Activated naive CD8-positive, alpha-beta T cell treated with anti-CD3 and anti-CD28 coated beads, Interleukin-2, amount 10 ng/mL, durations not matched to agents 7 days and 5 days (primary cell): ENCODE data around the gene JOSD1. TPM values are rescaled to one million over a fixed set of nuclear protein-coding genes. Genes with fewer than 3 reads are reported as not detected.

Experiments used
- ATAC-seq: fragments of 150-1000 bp; cut with Tn5 transposase; one replicate; pipeline ENCODE4 v1.10.0; 2021; ENCODE audit warnings: low read depth, moderate library complexity
- POLR2A ChIA-PET: fragments of 350-600 bp; sonication (Branson Sonifier 250); formaldehyde crosslinking; loops from one replicate; lab custom pipeline; 2021; ENCODE audit warnings: antibody characterized with exemption; lab: Charles Lee
- DNase-seq: peaks from one replicate; pipeline ENCODE4 v3.0.0; 2021
- H3K27ac Mint-ChIP-seq: one replicate; pipeline ENCODE4 v1.8.0; 2022; ENCODE audit warnings: mild to moderate bottlenecking, mixed read lengths
- H3K27me3 Mint-ChIP-seq: one replicate; pipeline ENCODE4 v1.8.0; 2022; ENCODE audit warnings: mild to moderate bottlenecking, moderate library complexity, mixed read lengths
- H3K36me3 Mint-ChIP-seq: one replicate; pipeline ENCODE4 v1.8.0; 2021; ENCODE audit warnings: mild to moderate bottlenecking, mixed read lengths
- H3K4me1 Mint-ChIP-seq: one replicate; pipeline ENCODE4 v1.8.0; 2021; ENCODE audit warnings: mixed read lengths
- H3K4me3 Mint-ChIP-seq: one replicate; pipeline ENCODE4 v1.8.0; 2022; ENCODE audit warnings: mild to moderate bottlenecking, moderate library complexity, mixed read lengths
- H3K9me3 Mint-ChIP-seq: one replicate; pipeline ENCODE4 v1.8.0; 2021; ENCODE audit warnings: mixed read lengths
- total RNA-seq, 2 experiments: library from RNA; stranded (reverse); gene quantifications; one replicate each; pipeline ENCODE4 v1.2.3, GENCODE V29; 2021

JOSD1 gene
- total RNA-seq, 2 experiments from 2014 or later = 59.1 to 61.6 TPM

GRCh38 chr22:38729946-38730345 lies 29.2 kb upstream of the JOSD1 start:
- Mint-ChIP-seq H3K27me3 (no peaks in the 10 kb centered on the region), H3K4me1 (peaks cover 8% of the 10 kb centered on the region), H3K36me3 (peaks cover 29% of the 10 kb centered on the region), H3K4me3 (no peak overlapping the region), H3K9me3 (no peaks in the 10 kb centered on the region), H3K27ac (no peak overlapping the region)
- no peak for ATAC-seq
- DNase-seq = peak; percentile 26
- POLR2A ChIA-PET = interaction anchor here (1.2 to 16.1 kb wide), 3 partner anchors 10 to 25 kb away, joined by 3 to 386 read pairs (median 40); partner anchors contain the start of gene SUN2

GRCh38 chr22:38728871-38729796 lies 28.4 kb upstream of the JOSD1 start:
- H3K4me3 Mint-ChIP-seq = no peak overlapping the region
- H3K4me1 Mint-ChIP-seq = peaks cover 8% of the 10 kb centered on the region
- no peak overlapping the region for H3K27ac Mint-ChIP-seq
- H3K9me3 Mint-ChIP-seq = no peaks in the 10 kb centered on the region
- no peak for ATAC-seq
- H3K36me3 Mint-ChIP-seq = peaks cover 28% of the 10 kb centered on the region
- no peaks in the 10 kb centered on the region for H3K27me3 Mint-ChIP-seq
- DNase-seq = peak; percentile 29
- POLR2A ChIA-PET = interaction anchor here (0.6 to 16.1 kb wide), 4 partner anchors 13 to 37 kb away, joined by 3 to 386 read pairs (median 22); partner anchors contain the start of gene SUN2

- Mint-ChIP-seq H3K9me3 (no peaks in the 10 kb centered on the region), H3K27ac (peak overlapping the region; percentile 30), H3K4me1 (peaks cover 4% of the 10 kb centered on the region), H3K27me3 (no peaks in the 10 kb centered on the region), H3K36me3 (peaks cover 26% of the 10 kb centered on the region), H3K4me3 (no peak overlapping the region)
- POLR2A ChIA-PET = interaction anchor here (1.1 to 16.1 kb wide), 2 partner anchors 21 to 27 kb away, joined by 3 to 386 read pairs; partner anchors contain the start of gene SUN2
- ATAC-seq = no peak
- peak; percentile 22 for DNase-seq
These were observed 27.0 kb upstream of the JOSD1 start for GRCh38 chr22:38727530-38728451.

GRCh38 chr22:38727123-38727522 lies 26.4 kb upstream of the JOSD1 start:
- no peak overlapping the region for H3K4me3 Mint-ChIP-seq
- ATAC-seq (no peak), DNase-seq (peak; percentile 23)
- POLR2A ChIA-PET = no interaction called here
- peaks cover 4% of the 10 kb centered on the region for H3K4me1 Mint-ChIP-seq
- peaks cover 26% of the 10 kb centered on the region for H3K36me3 Mint-ChIP-seq
- no peaks in the 10 kb centered on the region for H3K27me3 Mint-ChIP-seq
- no peaks in the 10 kb centered on the region for H3K9me3 Mint-ChIP-seq
- H3K27ac Mint-ChIP-seq = no peak overlapping the region

GRCh38 chr22:38725900-38726655 lies 25.3 kb upstream of the JOSD1 start:
- ATAC-seq (no peak), DNase-seq (peak; percentile 17)
- H3K27ac Mint-ChIP-seq = no peak overlapping the region
- peaks cover 7% of the 10 kb centered on the region for H3K4me1 Mint-ChIP-seq
- no peaks in the 10 kb centered on the region for H3K9me3 Mint-ChIP-seq
- no peaks in the 10 kb centered on the region for H3K27me3 Mint-ChIP-seq
- H3K4me3 Mint-ChIP-seq = no peak overlapping the region
- peaks cover 32% of the 10 kb centered on the region for H3K36me3 Mint-ChIP-seq
- POLR2A ChIA-PET = interaction anchor here (1.0 to 2.5 kb wide), 2 partner anchors 9 to 11 kb away, joined by 4 to 7 read pairs; no protein-coding TSS in a partner anchor

- POLR2A ChIA-PET = interaction anchor here (1.0 to 2.5 kb wide), 3 partner anchors 8 to 12 kb away, joined by 4 to 7 read pairs (median 7); no protein-coding TSS in a partner anchor
- peak; percentile 26 for DNase-seq
- H3K36me3 Mint-ChIP-seq = peaks cover 24% of the 10 kb centered on the region
- no peaks in the 10 kb centered on the region for H3K9me3 Mint-ChIP-seq
- H3K27me3 Mint-ChIP-seq = no peaks in the 10 kb centered on the region
- no peak overlapping the region for H3K4me3 Mint-ChIP-seq
- no peak overlapping the region for H3K27ac Mint-ChIP-seq
- peak; percentile 67 for ATAC-seq
- H3K4me1 Mint-ChIP-seq = peaks cover 7% of the 10 kb centered on the region
These were observed 24.3 kb upstream of the JOSD1 start for GRCh38 chr22:38724926-38725571.

- Mint-ChIP-seq H3K4me3 (no peak overlapping the region), H3K9me3 (no peaks in the 10 kb centered on the region), H3K4me1 (peaks cover 6% of the 10 kb centered on the region), H3K36me3 (peaks cover 24% of the 10 kb centered on the region), H3K27me3 (no peaks in the 10 kb centered on the region), H3K27ac (no peak overlapping the region)
- no peak for ATAC-seq
- peak; percentile 8 for DNase-seq
- POLR2A ChIA-PET = interaction anchor here (1.8 to 2.5 kb wide), 2 partner anchors 9 to 13 kb away, joined by 7 read pairs; no protein-coding TSS in a partner anchor
These were observed 23.4 kb upstream of the JOSD1 start for GRCh38 chr22:38724176-38724575.

GRCh38 chr22:38721551-38721950 lies 20.8 kb upstream of the JOSD1 start:
- peak; percentile 11 for DNase-seq
- Mint-ChIP-seq H3K4me1 (peaks cover 3% of the 10 kb centered on the region), H3K27ac (no peak overlapping the region), H3K27me3 (no peaks in the 10 kb centered on the region), H3K4me3 (no peak overlapping the region), H3K9me3 (no peaks in the 10 kb centered on the region), H3K36me3 (peaks cover 18% of the 10 kb centered on the region)
- POLR2A ChIA-PET = interaction anchor here (0.7 kb wide), 1 partner anchor 19 kb away, joined by 3 read pairs; no protein-coding TSS in a partner anchor
- no peak for ATAC-seq

GRCh38 chr22:38720350-38720749 lies 19.6 kb upstream of the JOSD1 start:
- H3K4me1 Mint-ChIP-seq = peaks cover 5% of the 10 kb centered on the region
- H3K9me3 Mint-ChIP-seq = no peaks in the 10 kb centered on the region
- DNase-seq = no peak
- no peak overlapping the region for H3K27ac Mint-ChIP-seq
- POLR2A ChIA-PET = interaction anchor here (0.5 kb wide), 1 partner anchor 23 kb away, joined by 6 read pairs; no protein-coding TSS in a partner anchor
- ATAC-seq = no peak
- H3K4me3 Mint-ChIP-seq = no peak overlapping the region
- H3K36me3 Mint-ChIP-seq = peaks cover 14% of the 10 kb centered on the region
- no peaks in the 10 kb centered on the region for H3K27me3 Mint-ChIP-seq

GRCh38 chr22:38719196-38719595 lies 18.5 kb upstream of the JOSD1 start:
- Mint-ChIP-seq H3K4me3 (no peak overlapping the region), H3K27ac (no peak overlapping the region), H3K9me3 (no peaks in the 10 kb centered on the region), H3K27me3 (no peaks in the 10 kb centered on the region), H3K36me3 (peaks cover 7% of the 10 kb centered on the region), H3K4me1 (peaks cover 15% of the 10 kb centered on the region)
- ATAC-seq = no peak
- DNase-seq = peak; percentile 8
- POLR2A ChIA-PET = interaction anchor here (0.6 to 0.7 kb wide), 2 partner anchors 14 to 22 kb away, joined by 3 to 4 read pairs; partner anchors contain the start of gene GTPBP1

GRCh38 chr22:38718414-38718813 lies 17.7 kb upstream of the JOSD1 start:
- H3K9me3 Mint-ChIP-seq = no peaks in the 10 kb centered on the region
- POLR2A ChIA-PET = no interaction called here
- peaks cover 19% of the 10 kb centered on the region for H3K4me1 Mint-ChIP-seq
- H3K4me3 Mint-ChIP-seq = no peak overlapping the region
- ATAC-seq = no peak
- H3K36me3 Mint-ChIP-seq = peaks cover 6% of the 10 kb centered on the region
- no peak overlapping the region for H3K27ac Mint-ChIP-seq
- no peak for DNase-seq
- no peaks in the 10 kb centered on the region for H3K27me3 Mint-ChIP-seq

- ATAC-seq (no peak), DNase-seq (no peak)
- Mint-ChIP-seq H3K4me3 (no peak overlapping the region), H3K4me1 (peaks cover 30% of the 10 kb centered on the region), H3K27me3 (no peaks in the 10 kb centered on the region), H3K27ac (no peak overlapping the region), H3K36me3 (peaks cover 9% of the 10 kb centered on the region), H3K9me3 (no peaks in the 10 kb centered on the region)
- POLR2A ChIA-PET = no interaction called here
These were observed 16.5 kb upstream of the JOSD1 start for GRCh38 chr22:38717244-38717643.
